ENCODE results near the gene WFDC10B. TPM values are rescaled to one million over a fixed set of nuclear protein-coding genes. Genes with fewer than 3 reads are reported as not detected.

Gene WFDC10B
- total and polyA plus RNA-seq, 9 of the 15 experiments (the other 6 are each of a cell fraction or from before 2014, with no cell fraction given) = not detected

- TF ChIP-seq ZBTB5 (IDR thresholded peaks at IDR 0.05) = no peak
- Histone ChIP-seq H3K4me2 (ENCODE audit: insufficient read depth, low read length) (no peak overlapping the region), H3K9me3 (replicated peaks; ENCODE audit: control insufficient read depth, insufficient read depth, low read depth, low read length) (no peaks in the 10 kb centered on the region), H4K20me1 (replicated peaks; ENCODE audit: control insufficient read depth, insufficient read depth, low read length) (no peaks in the 10 kb centered on the region), H3K36me3 (ENCODE audit: control insufficient read depth, insufficient read depth, low read length) (no peaks in the 10 kb centered on the region), H2AFZ (ENCODE audit: low read depth, low read length) (no peak overlapping the region), H3K27ac (ENCODE audit: extremely low read depth, low read depth, low read length) (no peak overlapping the region), H3K4me3 (no peak overlapping the region), H3K27me3 (ENCODE audit: control insufficient read depth in 2 of 2, insufficient read depth in 2 of 2, low read length in 2 of 2) (peaks cover 0 to 9% of the 10 kb centered on the region in 2 experiments; a peak in 1 of 5 replicates), H3K9ac (ENCODE audit: insufficient read depth in 1 of 2, low read depth in 2 of 2, low read length in 2 of 2) (no peak overlapping the region), H3K79me2 (ENCODE audit: control insufficient read depth, insufficient read depth, low read length) (no peaks in the 10 kb centered on the region), H3K9me1 (ENCODE audit: control insufficient read depth, insufficient read depth, low read length) (no peaks in the 10 kb centered on the region), H3K4me1 (replicated peaks in 1 of 2; ENCODE audit: control insufficient read depth in 2 of 2, insufficient read depth in 2 of 2, low read length in 2 of 2) (no peaks in the 10 kb centered on the region)
- intact Hi-C loops (cut with micrococcal nuclease) = no loop called here
- FAIRE-seq (no peak), ATAC-seq (no peak), DNase-seq (ENCODE audit: extremely low read depth in 1 of 4, low spot score in 3 of 4) (no peak)
- no TSS peak for BruUV-seq (replicated peaks)
- ChIA-PET CTCF (ENCODE audit: low intra/inter-chr PET ratio) (no interaction called here), POLR2A (no interaction called here)
- in situ Hi-C loops (cut with MboI) = no loop called here
- WGBS (ENCODE audit: insufficient coverage, low coverage, missing lambda C conversion rate) = 0% methylated on average over 1 of the region's 1 CpG
These were observed 68.3 kb downstream of the WFDC10B start for GRCh38 chr20:45636513-45636912.

Small RNAs within 50 kb of the gene (microRNA-seq; reads per million reads assigned to microRNA genes)
- gene MIR3617 (ENCODE audit: borderline microRNAs expressed) = not detected

Small RNAs within 50 kb of the gene (small RNA-seq; reads per million reads assigned to genes)
- gene MIR3617 (not detected), gene SPINT5P (not detected)

Other genes with a start within 250 kb of the WFDC10B start
Only the 7 nearest of the 23 such genes appear.
- gene WFDC10A, start 75.3 kb downstream of the WFDC10B start, total RNA-seq (2014; rRNA removed) = not detected in 2 replicates
- not detected in 2 replicates for gene WFDC10A, start 75.3 kb downstream of the WFDC10B start, total RNA-seq (2014; rRNA removed; fragmentation: Illumina TruSeq; extraction: Trizol)
- not detected in 2 replicates for gene WFDC10A, start 75.3 kb downstream of the WFDC10B start, total RNA-seq (2015; rRNA removed; fragmentation: Illumina TruSeq; extraction: Trizol)
- gene WFDC10A, start 75.3 kb downstream of the WFDC10B start, total RNA-seq (2021) = not detected in 2 replicates
- not detected in 2 replicates for gene WFDC10A, start 75.3 kb downstream of the WFDC10B start, polyA plus RNA-seq (2011; rRNA removed)
- gene WFDC10A, start 75.3 kb downstream of the WFDC10B start, polyA plus RNA-seq (2014; fragmentation: Illumina TruSeq; extraction: Trizol) = not detected in 2 replicates
- gene WFDC10A, start 75.3 kb downstream of the WFDC10B start, polyA plus RNA-seq (2014; fragmentation: Nextera tagmentation; extraction: Ambion mirVana) = not detected
- not detected in 2 replicates for gene WFDC10A, start 75.3 kb downstream of the WFDC10B start, polyA plus RNA-seq (2014; rRNA removed)
- not detected in 2 replicates for gene WFDC9, start 73.7 kb downstream of the WFDC10B start, total RNA-seq (2014; rRNA removed)
- gene WFDC9, start 73.7 kb downstream of the WFDC10B start, total RNA-seq (2014; rRNA removed; fragmentation: Illumina TruSeq; extraction: Trizol) = not detected in 2 replicates
- not detected in 2 replicates for gene WFDC9, start 73.7 kb downstream of the WFDC10B start, total RNA-seq (2015; rRNA removed; fragmentation: Illumina TruSeq; extraction: Trizol)
- not detected in 2 replicates for gene WFDC9, start 73.7 kb downstream of the WFDC10B start, total RNA-seq (2021)
- not detected in 2 replicates for gene WFDC9, start 73.7 kb downstream of the WFDC10B start, polyA plus RNA-seq (2011; rRNA removed)
- gene WFDC9, start 73.7 kb downstream of the WFDC10B start, polyA plus RNA-seq (2014; fragmentation: Illumina TruSeq; extraction: Trizol) = not detected in 2 replicates
- gene WFDC9, start 73.7 kb downstream of the WFDC10B start, polyA plus RNA-seq (2014; fragmentation: Nextera tagmentation; extraction: Ambion mirVana) = not detected
- gene WFDC9, start 73.7 kb downstream of the WFDC10B start, polyA plus RNA-seq (2014; rRNA removed) = not detected in 2 replicates
- not detected in 2 replicates for gene WFDC11, start 34.8 kb downstream of the WFDC10B start, total RNA-seq (2014; rRNA removed)
- gene WFDC11, start 34.8 kb downstream of the WFDC10B start, total RNA-seq (2014; rRNA removed; fragmentation: Illumina TruSeq; extraction: Trizol) = not detected in 2 replicates
- gene WFDC11, start 34.8 kb downstream of the WFDC10B start, total RNA-seq (2015; rRNA removed; fragmentation: Illumina TruSeq; extraction: Trizol) = not detected in 2 replicates
- gene WFDC11, start 34.8 kb downstream of the WFDC10B start, total RNA-seq (2021) = not detected in 2 replicates
- gene WFDC11, start 34.8 kb downstream of the WFDC10B start, polyA plus RNA-seq (2011; rRNA removed) = not detected in 2 replicates
- not detected in 2 replicates for gene WFDC11, start 34.8 kb downstream of the WFDC10B start, polyA plus RNA-seq (2014; fragmentation: Illumina TruSeq; extraction: Trizol)
- gene WFDC11, start 34.8 kb downstream of the WFDC10B start, polyA plus RNA-seq (2014; fragmentation: Nextera tagmentation; extraction: Ambion mirVana) = not detected
- not detected in 2 replicates for gene WFDC11, start 34.8 kb downstream of the WFDC10B start, polyA plus RNA-seq (2014; rRNA removed)
- gene WFDC13, start 3.0 kb downstream of the WFDC10B start, total RNA-seq (2014; rRNA removed) = not detected in 2 replicates
- not detected in 2 replicates for gene WFDC13, start 3.0 kb downstream of the WFDC10B start, total RNA-seq (2014; rRNA removed; fragmentation: Illumina TruSeq; extraction: Trizol)
- not detected in 2 replicates for gene WFDC13, start 3.0 kb downstream of the WFDC10B start, total RNA-seq (2015; rRNA removed; fragmentation: Illumina TruSeq; extraction: Trizol)
- not detected in 2 replicates for gene WFDC13, start 3.0 kb downstream of the WFDC10B start, total RNA-seq (2021)
- gene WFDC13, start 3.0 kb downstream of the WFDC10B start, polyA plus RNA-seq (2011; rRNA removed) = not detected in 2 replicates
- not detected in 2 replicates for gene WFDC13, start 3.0 kb downstream of the WFDC10B start, polyA plus RNA-seq (2014; fragmentation: Illumina TruSeq; extraction: Trizol)
- not detected for gene WFDC13, start 3.0 kb downstream of the WFDC10B start, polyA plus RNA-seq (2014; fragmentation: Nextera tagmentation; extraction: Ambion mirVana)
- not detected in 2 replicates for gene WFDC13, start 3.0 kb downstream of the WFDC10B start, polyA plus RNA-seq (2014; rRNA removed)
- not detected in 2 replicates for gene SPINT4, start 17.3 kb upstream of the WFDC10B start, total RNA-seq (2014; rRNA removed)
- not detected in 2 replicates for gene SPINT4, start 17.3 kb upstream of the WFDC10B start, total RNA-seq (2014; rRNA removed; fragmentation: Illumina TruSeq; extraction: Trizol)
- not detected in 2 replicates for gene SPINT4, start 17.3 kb upstream of the WFDC10B start, total RNA-seq (2015; rRNA removed; fragmentation: Illumina TruSeq; extraction: Trizol)
- not detected in 2 replicates for gene SPINT4, start 17.3 kb upstream of the WFDC10B start, total RNA-seq (2021)
- gene SPINT4, start 17.3 kb upstream of the WFDC10B start, polyA plus RNA-seq (2011; rRNA removed) = not detected in 2 replicates
- not detected in 2 replicates for gene SPINT4, start 17.3 kb upstream of the WFDC10B start, polyA plus RNA-seq (2014; fragmentation: Illumina TruSeq; extraction: Trizol)
- not detected for gene SPINT4, start 17.3 kb upstream of the WFDC10B start, polyA plus RNA-seq (2014; fragmentation: Nextera tagmentation; extraction: Ambion mirVana)
- not detected in 2 replicates for gene SPINT4, start 17.3 kb upstream of the WFDC10B start, polyA plus RNA-seq (2014; rRNA removed)
- gene WFDC3, start 86.9 kb upstream of the WFDC10B start, total RNA-seq (2014; rRNA removed) = not detected in 2 replicates
- gene WFDC3, start 86.9 kb upstream of the WFDC10B start, total RNA-seq (2014; rRNA removed; fragmentation: Illumina TruSeq; extraction: Trizol) = not detected in 2 replicates
- not detected in 2 replicates for gene WFDC3, start 86.9 kb upstream of the WFDC10B start, total RNA-seq (2015; rRNA removed; fragmentation: Illumina TruSeq; extraction: Trizol)
- 0.45 TPM in 1 of 2 replicates, not detected in the other for gene WFDC3, start 86.9 kb upstream of the WFDC10B start, total RNA-seq (2021)
- not detected in 2 replicates for gene WFDC3, start 86.9 kb upstream of the WFDC10B start, polyA plus RNA-seq (2011; rRNA removed)
- not detected in 2 replicates for gene WFDC3, start 86.9 kb upstream of the WFDC10B start, polyA plus RNA-seq (2014; fragmentation: Illumina TruSeq; extraction: Trizol)
- under 1 TPM in 1 of 2 experiments, not detected in 1; 0.28 TPM for gene WFDC3, start 86.9 kb upstream of the WFDC10B start, polyA plus RNA-seq (2014; fragmentation: Nextera tagmentation; extraction: Ambion mirVana)
- 0.85 TPM in 1 of 2 replicates, not detected in the other for gene WFDC3, start 86.9 kb upstream of the WFDC10B start, polyA plus RNA-seq (2014; rRNA removed)
- gene DNTTIP1, start 86.9 kb upstream of the WFDC10B start, total RNA-seq (2014; rRNA removed) = 27.4 and 27.9 TPM in 2 replicates
- 13.8 and 15.8 TPM in 2 replicates for gene DNTTIP1, start 86.9 kb upstream of the WFDC10B start, total RNA-seq (2014; rRNA removed; fragmentation: Illumina TruSeq; extraction: Trizol)
- 17.8 and 18.0 TPM in 2 replicates for gene DNTTIP1, start 86.9 kb upstream of the WFDC10B start, total RNA-seq (2015; rRNA removed; fragmentation: Illumina TruSeq; extraction: Trizol)
- gene DNTTIP1, start 86.9 kb upstream of the WFDC10B start, total RNA-seq (2021) = 28.1 and 30.0 TPM in 2 replicates
- 33.3 and 37.9 TPM in 2 replicates for gene DNTTIP1, start 86.9 kb upstream of the WFDC10B start, polyA plus RNA-seq (2011; rRNA removed)
- gene DNTTIP1, start 86.9 kb upstream of the WFDC10B start, polyA plus RNA-seq (2014; fragmentation: Illumina TruSeq; extraction: Trizol) = 39.8 and 46.3 TPM in 2 replicates
- 10 to 100 TPM in 1 of 2 experiments, 1 to 10 TPM in 1; 8.6 to 11.1 TPM for gene DNTTIP1, start 86.9 kb upstream of the WFDC10B start, polyA plus RNA-seq (2014; fragmentation: Nextera tagmentation; extraction: Ambion mirVana)
- 55.9 and 58.8 TPM in 2 replicates for gene DNTTIP1, start 86.9 kb upstream of the WFDC10B start, polyA plus RNA-seq (2014; rRNA removed)

Data from K562 (cell line).